Neutrophil (primary cell): ENCODE results near the gene PIP5K1B.

Experiments used
- H3K27ac ChIP-seq: fragments of 200-600 bp; sonication (generic); 2 replicates; pipeline ENCODE4 v1.5.1; 2016; ENCODE audit warnings: mild to moderate bottlenecking, moderate library complexity
- H3K27me3 ChIP-seq: fragments of 200-600 bp; sonication (generic); 2 replicates; pipeline ENCODE4 v1.6.0; 2016; ENCODE audit warnings: mild to moderate bottlenecking
- H3K36me3 ChIP-seq: fragments of 200-600 bp; sonication (generic); 2 replicates; pipeline ENCODE4 v1.5.1; 2017
- H3K4me1 ChIP-seq, 2 experiments: fragments of 200-600 bp in 1 of 2; sonication (generic) in 1 of 2; 1 replicate in 1 of 2; 2 replicates in 1 of 2; pipeline versions ENCODE4 v1.5.1 to v1.6.1; 2013 to 2016; ENCODE audit warnings: low read depth in 1 of 2, low read length in 1 of 2, mild to moderate bottlenecking in 1 of 2, moderate library complexity in 1 of 2; ENCODE audit not compliant: control insufficient read depth in 1 of 2, insufficient read depth in 1 of 2
- H3K4me3 ChIP-seq, 2 experiments: fragments of 200-600 bp in 1 of 2; sonication (generic) in 1 of 2; 1 replicate in 1 of 2; 2 replicates in 1 of 2; pipeline ENCODE4 v1.5.1; 2013 to 2016; ENCODE audit warnings: low read depth in 1 of 2, low read length in 1 of 2, mild to moderate bottlenecking in 1 of 2, moderate library complexity in 1 of 2
- H3K9me3 ChIP-seq: fragments of 200-600 bp; sonication (generic); 2 replicates; pipeline ENCODE4 v1.5.1; 2016
- TF ChIP-seq, protein P1 (sequence below): fragments of 200-600 bp; sonication (generic); IDR thresholded peaks from 2 replicates; pipeline ENCODE4 v1.5.1; 2016; ENCODE audit warnings: antibody characterized with exemption

PIP5K1B gene

DNA sequence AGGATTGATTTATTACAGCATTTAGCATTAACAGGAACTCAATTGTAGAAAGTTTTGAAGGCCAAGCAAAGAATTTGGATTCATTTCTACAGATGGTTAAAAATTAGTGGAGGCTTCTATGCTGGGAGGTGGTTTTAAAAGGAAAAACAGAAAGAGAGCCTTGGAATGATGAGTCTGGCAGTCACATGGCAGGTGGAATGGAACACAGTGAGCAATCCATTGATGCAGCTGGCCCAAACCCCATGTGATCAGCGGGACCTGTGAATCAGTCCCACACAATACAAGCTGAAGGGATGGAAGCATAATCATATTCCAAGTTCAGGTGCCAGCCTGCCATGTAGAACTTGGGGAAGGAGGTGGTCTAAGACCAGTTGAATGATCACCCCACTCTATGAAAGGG is 147.9 kb downstream of the PIP5K1B start:
- H3K27ac ChIP-seq, result no peak overlapping the region
- no peaks in the 10 kb centered on the region for H3K36me3 ChIP-seq
- peaks cover 3 to 9% of the 10 kb centered on the region in 2 experiments for H3K4me1 ChIP-seq
- H3K27me3 ChIP-seq, result no peaks in the 10 kb centered on the region
- TF ChIP-seq, protein P1, sequence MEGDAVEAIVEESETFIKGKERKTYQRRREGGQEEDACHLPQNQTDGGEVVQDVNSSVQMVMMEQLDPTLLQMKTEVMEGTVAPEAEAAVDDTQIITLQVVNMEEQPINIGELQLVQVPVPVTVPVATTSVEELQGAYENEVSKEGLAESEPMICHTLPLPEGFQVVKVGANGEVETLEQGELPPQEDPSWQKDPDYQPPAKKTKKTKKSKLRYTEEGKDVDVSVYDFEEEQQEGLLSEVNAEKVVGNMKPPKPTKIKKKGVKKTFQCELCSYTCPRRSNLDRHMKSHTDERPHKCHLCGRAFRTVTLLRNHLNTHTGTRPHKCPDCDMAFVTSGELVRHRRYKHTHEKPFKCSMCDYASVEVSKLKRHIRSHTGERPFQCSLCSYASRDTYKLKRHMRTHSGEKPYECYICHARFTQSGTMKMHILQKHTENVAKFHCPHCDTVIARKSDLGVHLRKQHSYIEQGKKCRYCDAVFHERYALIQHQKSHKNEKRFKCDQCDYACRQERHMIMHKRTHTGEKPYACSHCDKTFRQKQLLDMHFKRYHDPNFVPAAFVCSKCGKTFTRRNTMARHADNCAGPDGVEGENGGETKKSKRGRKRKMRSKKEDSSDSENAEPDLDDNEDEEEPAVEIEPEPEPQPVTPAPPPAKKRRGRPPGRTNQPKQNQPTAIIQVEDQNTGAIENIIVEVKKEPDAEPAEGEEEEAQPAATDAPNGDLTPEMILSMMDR, result no peak
- H3K9me3 ChIP-seq, result no peaks in the 10 kb centered on the region
- no peak overlapping the region for H3K4me3 ChIP-seq

DNA sequence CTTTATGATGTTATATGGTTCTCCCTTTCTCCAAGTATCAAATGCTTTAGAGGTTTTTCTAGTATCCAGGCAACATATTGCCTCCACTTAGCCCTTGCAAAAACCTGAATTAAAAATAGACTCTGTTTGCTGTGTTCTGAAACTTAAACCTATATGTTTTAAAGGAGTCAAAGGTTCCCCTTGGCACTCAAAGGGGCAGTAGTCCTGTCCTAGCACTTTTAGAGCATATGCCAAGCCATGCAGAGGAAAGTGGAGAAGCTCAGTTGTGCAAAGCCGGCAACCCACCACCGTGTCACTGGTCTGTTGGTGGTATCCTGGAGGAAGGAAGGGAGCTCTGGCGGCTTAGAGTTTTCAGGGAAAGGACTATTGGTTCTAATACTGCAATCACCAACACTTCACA is 154.3 kb downstream of the PIP5K1B start:
- H3K36me3 ChIP-seq, result peaks cover 4% of the 10 kb centered on the region
- peaks cover 6 to 16% of the 10 kb centered on the region in 2 experiments for H3K4me1 ChIP-seq
- H3K27ac ChIP-seq, result no peak overlapping the region
- TF ChIP-seq, protein P1, result no peak
- H3K4me3 ChIP-seq, result no peak overlapping the region
- H3K9me3 ChIP-seq, result no peaks in the 10 kb centered on the region
- no peaks in the 10 kb centered on the region for H3K27me3 ChIP-seq

DNA sequence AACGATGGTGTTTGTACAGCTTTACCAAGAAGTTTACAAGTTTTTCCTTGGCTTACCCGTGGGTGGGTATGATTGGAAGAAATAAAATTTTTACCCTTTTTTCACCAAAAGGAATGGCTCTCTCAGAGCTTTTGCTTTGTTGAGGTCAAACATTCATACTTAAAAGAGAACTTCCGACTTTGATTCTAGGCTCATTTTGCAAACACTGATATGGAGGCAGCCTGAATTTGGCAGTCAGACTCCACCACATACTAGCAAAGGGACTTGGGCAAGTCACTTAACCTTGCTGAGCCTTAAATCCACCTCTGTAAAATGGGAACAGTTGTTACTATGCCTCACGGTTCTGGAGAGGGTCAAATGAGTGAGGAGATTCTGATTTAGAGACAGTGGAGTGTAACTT is 155.4 kb downstream of the PIP5K1B start:
- H3K36me3 ChIP-seq, result peaks cover 5% of the 10 kb centered on the region
- H3K4me3 ChIP-seq, result no peak overlapping the region
- TF ChIP-seq, protein P1, result no peak
- no peaks in the 10 kb centered on the region for H3K9me3 ChIP-seq
- H3K27me3 ChIP-seq, result no peaks in the 10 kb centered on the region
- H3K4me1 ChIP-seq, result peaks cover 6 to 15% of the 10 kb centered on the region in 2 experiments
- H3K27ac ChIP-seq, result no peak overlapping the region

DNA sequence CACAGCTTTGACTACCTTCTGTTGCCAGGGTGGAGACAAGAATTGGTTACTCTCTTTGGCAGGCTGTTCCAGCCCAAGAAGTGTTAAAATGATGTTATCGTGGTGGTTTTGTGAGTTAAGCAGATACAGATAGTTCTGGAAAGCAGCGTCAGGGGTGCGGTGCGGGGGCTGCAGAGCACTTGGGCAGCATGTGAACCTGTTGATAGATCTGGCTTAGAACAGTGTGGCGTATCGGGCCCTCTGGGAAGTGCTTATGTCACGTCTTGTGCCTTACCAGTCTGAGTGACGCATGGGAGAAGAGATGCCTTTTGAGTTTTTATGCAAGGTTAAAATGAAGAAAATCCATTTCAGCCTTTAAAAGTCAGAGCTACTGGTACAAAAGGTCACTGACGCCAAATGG is 156.4 kb downstream of the PIP5K1B start:
- TF ChIP-seq, protein P1, result no peak
- Histone ChIP-seq H3K36me3 (peaks cover 11% of the 10 kb centered on the region), H3K4me1 (peaks cover 6 to 12% of the 10 kb centered on the region in 2 experiments), H3K4me3 (no peak overlapping the region), H3K27me3 (no peaks in the 10 kb centered on the region), H3K9me3 (no peaks in the 10 kb centered on the region), H3K27ac (no peak overlapping the region)

DNA sequence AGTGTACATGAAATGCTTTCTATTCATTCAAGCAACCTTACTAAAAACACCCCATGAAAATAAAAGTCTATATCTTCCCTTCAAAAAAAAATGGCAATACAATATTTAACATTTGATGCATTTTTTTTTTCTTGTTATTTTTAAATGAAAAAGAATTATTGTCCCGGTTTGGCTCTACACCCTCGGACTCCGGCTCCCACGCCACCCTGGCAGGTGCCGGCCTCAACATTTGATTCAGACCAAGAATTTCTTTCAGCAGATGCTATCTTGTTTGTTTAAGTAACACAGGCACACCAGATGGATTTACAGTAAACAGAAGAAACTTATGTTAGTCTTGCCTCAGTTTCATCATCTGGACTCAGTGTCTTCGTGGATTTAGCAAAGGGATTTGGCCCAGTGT is 162.0 kb downstream of the PIP5K1B start:
- no peaks in the 10 kb centered on the region for H3K9me3 ChIP-seq
- H3K27me3 ChIP-seq, result no peaks in the 10 kb centered on the region
- no peak overlapping the region for H3K27ac ChIP-seq
- TF ChIP-seq, protein P1, result no peak
- H3K36me3 ChIP-seq, result peaks cover 21% of the 10 kb centered on the region
- no peaks in the 10 kb centered on the region for H3K4me1 ChIP-seq
- H3K4me3 ChIP-seq, result no peak overlapping the region

DNA sequence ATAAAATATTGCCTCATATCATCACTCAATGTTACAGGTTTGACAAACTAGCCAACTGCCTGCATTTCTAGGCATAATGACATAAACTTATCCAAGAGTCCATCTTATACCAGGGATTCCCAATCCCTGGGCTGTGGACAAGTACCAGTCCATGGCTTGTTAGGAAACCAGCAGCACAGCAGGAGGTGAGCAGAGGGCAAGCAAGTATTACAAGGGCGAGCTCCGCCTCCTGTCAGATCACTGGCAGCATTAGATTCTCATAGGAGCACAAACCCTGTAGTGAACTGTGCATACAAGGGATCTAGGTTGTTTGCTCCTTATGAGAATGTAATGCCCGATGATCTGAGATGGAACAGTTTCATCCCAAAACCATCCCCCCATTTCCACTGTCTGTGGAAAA is 164.0 kb downstream of the PIP5K1B start:
- no peaks in the 10 kb centered on the region for H3K9me3 ChIP-seq
- peaks cover 17% of the 10 kb centered on the region for H3K36me3 ChIP-seq
- no peak overlapping the region for H3K4me3 ChIP-seq
- no peak overlapping the region for H3K27ac ChIP-seq
- no peaks in the 10 kb centered on the region for H3K4me1 ChIP-seq
- TF ChIP-seq, protein P1, result no peak
- H3K27me3 ChIP-seq, result no peaks in the 10 kb centered on the region
